H1 (cell line): Measurements from ENCODE around the gene CKLF. TPM values are rescaled to one million over a fixed set of nuclear protein-coding genes. Genes with fewer than 3 reads are reported as not detected.

Source experiments
- CTCF ChIA-PET: fragments of 300-600 bp; sonication (Branson Sonifier 250); formaldehyde crosslinking; loops from one replicate; lab custom pipeline; 2021; ENCODE audit not compliant: partially characterized antibody; lab: Charles Lee
- POLR2A ChIA-PET: fragments of 300-600 bp; sonication (Branson Sonifier 250); formaldehyde crosslinking; loops from one replicate; lab custom pipeline; 2021; ENCODE audit warnings: inconsistent platforms; ENCODE audit not compliant: partially characterized antibody; lab: Charles Lee
- DNase-seq, 2 experiments: peaks; one replicate each; pipeline versions ENCODE4 v3.0.0 to v3.0.0-alpha.2; 2010 to 2022; ENCODE audit warnings: low spot score in 2 of 2, low read depth in 1 of 2, mixed read lengths in 1 of 2
- FAIRE-seq: peaks from 2 replicates; lab custom pipeline; 2011; peaks lifted over from hg19 to GRCh38; lab: Jason Lieb, UNC
- H2AFZ ChIP-seq: 2 replicates; pipeline ENCODE4 v1.8.1; 2012; ENCODE audit warnings: low read length, inconsistent platforms
- H2AK5ac ChIP-seq: 2 replicates; pipeline ENCODE4 v1.6.1; 2013; ENCODE audit warnings: low read depth, low read length
- H2BK120ac ChIP-seq: replicated peaks from 2 replicates; pipeline ENCODE3; 2013; ENCODE audit warnings: low read depth, low read length, inconsistent platforms
- H2BK12ac ChIP-seq: 2 replicates; pipeline ENCODE4 v1.6.1; 2013; ENCODE audit warnings: low read depth, low read length
- H2BK15ac ChIP-seq: 2 replicates; pipeline ENCODE4 v1.6.1; 2013; ENCODE audit warnings: low read length
- H2BK20ac ChIP-seq: 2 replicates; pipeline ENCODE4 v1.6.1; 2013; ENCODE audit warnings: low read length
- H2BK5ac ChIP-seq: 2 replicates; pipeline ENCODE4 v1.6.1; 2013; ENCODE audit warnings: low read depth, low read length
- H3K14ac ChIP-seq: 2 replicates; pipeline ENCODE4 v1.6.1; 2013; ENCODE audit warnings: inconsistent platforms; ENCODE audit not compliant: insufficient read length
- H3K18ac ChIP-seq: 2 replicates; pipeline ENCODE4 v1.6.1; 2013; ENCODE audit warnings: low read length; ENCODE audit errors: extremely low read depth
- H3K23ac ChIP-seq: 2 replicates; pipeline ENCODE4 v1.6.1; 2013; ENCODE audit warnings: inconsistent platforms; ENCODE audit not compliant: insufficient read length
- H3K23me2 ChIP-seq: 2 replicates; pipeline ENCODE4 v1.6.1; 2013; ENCODE audit warnings: low read depth, low read length
- H3K27ac ChIP-seq: 2 replicates; pipeline ENCODE4 v1.6.1; 2011; ENCODE audit warnings: low read depth, low read length, inconsistent platforms
- H3K27me3 ChIP-seq, 4 experiments: replicated peaks in 1 of 4; 1 replicate in 1 of 4; 2 replicates in 3 of 4; pipeline versions ENCODE4 v1.6.1 to v1.8.1; 2011 to 2013; ENCODE audit warnings: low read length in 3 of 4, mild to moderate bottlenecking in 3 of 4, inconsistent platforms in 2 of 4, mixed read lengths in 2 of 4, moderate library complexity in 1 of 4; ENCODE audit not compliant: control insufficient read depth in 3 of 4, insufficient read depth in 3 of 4; ENCODE audit errors: extremely low read depth in 1 of 4
- H3K36me3 ChIP-seq, 4 experiments: 2 replicates each; pipeline versions ENCODE4 v1.6.1 to v1.8.1; 2011 to 2013; ENCODE audit warnings: mild to moderate bottlenecking in 4 of 4, low read length in 3 of 4, moderate library complexity in 2 of 4, control low read depth in 1 of 4, inconsistent platforms in 1 of 4; ENCODE audit not compliant: insufficient read depth in 4 of 4, control insufficient read depth in 2 of 4
- H3K4ac ChIP-seq: replicated peaks from 2 replicates; pipeline ENCODE3; 2013; ENCODE audit warnings: low read length, low read depth, mixed read lengths, inconsistent platforms; ENCODE audit not compliant: insufficient read length
- H3K4me1 ChIP-seq, 4 experiments: replicated peaks in 1 of 4; 1 replicate in 1 of 4; 2 replicates in 3 of 4; pipeline versions ENCODE4 v1.6.1 to v1.8.1; 2011 to 2013; ENCODE audit warnings: low read length in 3 of 4, inconsistent platforms in 2 of 4, mixed read lengths in 1 of 4; ENCODE audit not compliant: insufficient read depth in 4 of 4, control insufficient read depth in 3 of 4
- H3K4me2 ChIP-seq, 2 experiments: 2 replicates each; pipeline versions ENCODE4 v1.6.1 to v1.8.1; 2011 to 2013; ENCODE audit warnings: low read depth in 2 of 2, low read length in 2 of 2, control low read depth in 1 of 2, inconsistent platforms in 1 of 2, mild to moderate bottlenecking in 1 of 2; ENCODE audit not compliant: insufficient read depth in 1 of 2
- H3K4me3 ChIP-seq, 4 experiments: fragments of 200-600, 300-600 bp in 1 of 4; sonication (generic), shearing (Covaris generic), sonication (Bioruptor Twin) in 1 of 4; 2 replicates each; pipeline versions ENCODE4 v1.5.1 to v1.8.1; 2011 to 2016; ENCODE audit warnings: low read length in 4 of 4, low read depth in 3 of 4, control low read depth in 2 of 4, inconsistent platforms in 2 of 4, mild to moderate bottlenecking in 2 of 4, mixed read lengths in 1 of 4, moderate library complexity in 1 of 4; ENCODE audit not compliant: insufficient read depth in 2 of 4; ENCODE audit errors: extremely low read depth in 1 of 4
- H3K56ac ChIP-seq: replicated peaks from 2 replicates; pipeline ENCODE3; 2013; ENCODE audit warnings: low read depth, mild to moderate bottlenecking, mixed read lengths, low read length, inconsistent platforms; ENCODE audit not compliant: insufficient read length
- H3K79me1 ChIP-seq: 2 replicates; pipeline ENCODE4 v1.6.1; 2013; ENCODE audit warnings: low read depth, low read length, control low read depth
- H3K79me2 ChIP-seq, 2 experiments: 2 replicates each; pipeline versions ENCODE4 v1.6.1 to v1.8.1; 2012 to 2013; ENCODE audit warnings: low read length in 2 of 2, mild to moderate bottlenecking in 2 of 2, inconsistent platforms in 1 of 2; ENCODE audit not compliant: insufficient read depth in 2 of 2, control insufficient read depth in 1 of 2
- H3K9ac ChIP-seq, 4 experiments: replicated peaks in 1 of 4; 1 replicate in 1 of 4; 2 replicates in 3 of 4; pipeline versions ENCODE4 v1.6.1 to v1.8.1; 2011 to 2013; ENCODE audit warnings: low read depth in 3 of 4, low read length in 3 of 4, control low read depth in 2 of 4, mild to moderate bottlenecking in 2 of 4, moderate library complexity in 2 of 4, inconsistent platforms in 1 of 4; ENCODE audit errors: extremely low read depth in 1 of 4
- H3K9me3 ChIP-seq, 2 experiments: 2 replicates each; pipeline versions ENCODE4 v1.6.1 to v1.8.1; 2012 to 2013; ENCODE audit warnings: mild to moderate bottlenecking in 2 of 2, moderate library complexity in 2 of 2, control low read depth in 1 of 2, inconsistent platforms in 1 of 2, low read depth in 1 of 2, low read length in 1 of 2, mixed read lengths in 1 of 2; ENCODE audit not compliant: insufficient read depth in 2 of 2
- H4K20me1 ChIP-seq, 2 experiments: replicated peaks in 1 of 2; 2 replicates each; pipeline versions ENCODE3 to v1.8.1; 2011 to 2013; ENCODE audit warnings: inconsistent platforms in 2 of 2, low read length in 2 of 2, mild to moderate bottlenecking in 1 of 2; ENCODE audit not compliant: insufficient read depth in 2 of 2, control insufficient read depth in 1 of 2
- H4K5ac ChIP-seq: 2 replicates; pipeline ENCODE4 v1.6.1; 2013; ENCODE audit warnings: low read length, low read depth, mixed read lengths, inconsistent platforms; ENCODE audit not compliant: insufficient read length
- H4K8ac ChIP-seq: 2 replicates; pipeline ENCODE4 v1.8.0; 2013; ENCODE audit warnings: mild to moderate bottlenecking, moderate library complexity, low read length, inconsistent platforms; ENCODE audit not compliant: insufficient read depth; ENCODE audit errors: extremely low read depth
- H4K91ac ChIP-seq: replicated peaks from 2 replicates; pipeline ENCODE3; 2013; ENCODE audit warnings: low read length, mixed read lengths, inconsistent platforms; ENCODE audit not compliant: insufficient read length
- BCL11A ChIP-seq, 2 experiments: IDR thresholded peaks; one replicate each; pipeline ENCODE4 v1.6.1; 2011; ENCODE audit warnings: low read depth in 2 of 2, low read length in 2 of 2, mild to moderate bottlenecking in 2 of 2
- CBX5 ChIP-seq: fragments of 300-800, 300-1000 bp; sonication (generic); IDR thresholded peaks from 2 replicates; pipeline ENCODE4 v1.7.1; 2016; ENCODE audit warnings: antibody characterized with exemption, low read length, low read depth
- CHD1 ChIP-seq: IDR thresholded peaks from 2 replicates; pipeline ENCODE4 v1.6.1; 2012; ENCODE audit warnings: low read depth, low read length, improper control_type of control experiment
- EP300 ChIP-seq, 2 experiments: IDR thresholded peaks; 1 replicate in 1 of 2; 2 replicates in 1 of 2; pipeline ENCODE4 v1.6.1; 2011 to 2012; ENCODE audit warnings: low read depth in 2 of 2, low read length in 2 of 2, mild to moderate bottlenecking in 2 of 2, borderline replicate concordance in 1 of 2, inconsistent platforms in 1 of 2, moderate library complexity in 1 of 2
- FOSL1 ChIP-seq: IDR thresholded peaks from 2 replicates; pipeline ENCODE4 v1.6.1; 2011; ENCODE audit warnings: mild to moderate bottlenecking, low read depth, low read length, moderate library complexity; ENCODE audit not compliant: insufficient read depth
- GABPA ChIP-seq: IDR thresholded peaks from 2 replicates; pipeline ENCODE4 v1.6.1; 2011; ENCODE audit warnings: mild to moderate bottlenecking, low read length, moderate library complexity, borderline replicate concordance; ENCODE audit not compliant: insufficient read depth
- KDM5A ChIP-seq: fragments of 200-600 bp; IDR thresholded peaks from 2 replicates; pipeline ENCODE4 v1.7.1; 2012; ENCODE audit warnings: mild to moderate bottlenecking, low read length, inconsistent platforms, mixed read lengths
- NRF1 ChIP-seq: IDR thresholded peaks from 2 replicates; pipeline ENCODE4 v1.6.1; 2011; ENCODE audit warnings: mild to moderate bottlenecking, low read depth, low read length, improper control_type of control experiment
- RFX5 ChIP-seq: IDR thresholded peaks from 2 replicates; pipeline ENCODE4 v1.6.1; 2011; ENCODE audit warnings: low read depth, low read length, improper control_type of control experiment, borderline replicate concordance
- SUZ12 ChIP-seq: fragments of 200-600 bp; sonication (generic); IDR thresholded peaks from 2 replicates; pipeline ENCODE4 v1.6.1; 2012; ENCODE audit warnings: mild to moderate bottlenecking, inconsistent platforms, low read length, moderate library complexity, mixed read lengths
- TAF1 ChIP-seq: IDR thresholded peaks from 2 replicates; pipeline ENCODE4 v1.6.1; 2011; ENCODE audit warnings: mild to moderate bottlenecking, low read depth, low read length
- YY1 ChIP-seq: IDR thresholded peaks from 2 replicates; pipeline ENCODE4 v1.6.1; 2011; ENCODE audit warnings: low read depth, mild to moderate bottlenecking, low read length
- WGBS, 2 experiments: shearing (Covaris generic) in 1 of 2; methylation state at CpG; one replicate each; pipeline versions ENCODE4 v1.1.6 to v1.1.7; 2013 to 2015; ENCODE audit warnings: low lambda C conversion rate in 2 of 2, mixed read lengths in 2 of 2, inconsistent platforms in 1 of 2, low coverage in 1 of 2, missing lambda C conversion rate in 1 of 2; ENCODE audit not compliant: insufficient replicate concordance in 2 of 2, insufficient coverage in 1 of 2, insufficient read length in 1 of 2; ENCODE audit errors: extremely low coverage in 1 of 2, missing lambda C conversion rate in 1 of 2; 5-methylcytosine and 5-hydroxymethylcytosine counted together
- polyA plus RNA-seq, 7 experiments: library from polyadenylated mRNA; depleted of rRNA in 3 of 7; stranded (reverse) in 5 of 7; unstranded in 2 of 7; fragments of >200 nt in 5 of 7; fragments of 200-250 nt in 2 of 7; gene quantifications; 1 replicate in 5 of 7; 2 replicates in 1 of 7; 4 replicates in 1 of 7; pipeline versions ENCODE4 v1.2.1 to v1.2.3, GENCODE V29; 2011 to 2013; ENCODE audit warnings: missing spikeins in 2 of 7, mixed read lengths in 2 of 7
- total RNA-seq: library from RNA; stranded (reverse); fragmentation: NEBNext Ultra II Directional; extraction: Animal tissue kit (Norgen Biotek cat#: 25700); gene quantifications from 2 replicates; pipeline ENCODE4 v1.2.1, GENCODE V29; 2021

The CKLF gene
- total and polyA plus RNA-seq, 2 of the 8 experiments (the other 6 are each of a cell fraction or from before 2014, with no cell fraction given): 21.1 to 63.5 TPM

- POLR2A ChIA-PET: interaction anchor here (1.3 kb wide), 1 partner anchor 14 kb away, joined by 4 read pairs; no protein-coding TSS in a partner anchor
- H2AK5ac ChIP-seq: no peak overlapping the region
- no peaks in the 10 kb centered on the region for H3K9me3 ChIP-seq
- H3K14ac ChIP-seq: no peak overlapping the region
- WGBS, 2 experiments: 87% methylated on average over 6 of the region's 6 CpGs; no CpG with 5 or more reads in 1 of the 2 experiments
- H3K4me1 ChIP-seq: peaks cover 0 to 10% (median 4%) of the 10 kb centered on the region in 4 experiments; a peak in 4 of 7 replicates
- no peak for FAIRE-seq
- H3K36me3 ChIP-seq: no peaks in the 10 kb centered on the region
- no peak overlapping the region for H2BK15ac ChIP-seq
- no peak overlapping the region for H2BK20ac ChIP-seq
- no peak overlapping the region for H3K4me3 ChIP-seq
- no peaks in the 10 kb centered on the region for H3K79me2 ChIP-seq
- H3K23me2 ChIP-seq: no peaks in the 10 kb centered on the region
- H2BK120ac ChIP-seq: no peak overlapping the region
- H3K4ac ChIP-seq: no peak overlapping the region
- H3K23ac ChIP-seq: no peak overlapping the region
- H3K18ac ChIP-seq: no peak overlapping the region
- no peaks in the 10 kb centered on the region for H3K79me1 ChIP-seq
- no peaks in the 10 kb centered on the region for H4K20me1 ChIP-seq
- H3K4me2 ChIP-seq: no peak overlapping the region
- no peak overlapping the region for H3K56ac ChIP-seq
- no peaks in the 10 kb centered on the region for H3K27me3 ChIP-seq
- no peak overlapping the region for H4K5ac ChIP-seq
- 0 out of 2 replicates have a peak overlapping the region, but pooled peaks have one; percentile 19 for H2BK12ac ChIP-seq
- peak overlapping the region; percentile 44 for H4K91ac ChIP-seq
- H3K9ac ChIP-seq: no peak overlapping the region
- H3K27ac ChIP-seq: no peak overlapping the region
- no peak overlapping the region for H4K8ac ChIP-seq
- no peak overlapping the region for H2BK5ac ChIP-seq
- no peak for TF ChIP-seq EP300 (IDR thresholded peaks at IDR 0.05; ENCODE audit: borderline replicate concordance in 1 of 2, low read depth in 2 of 2, low read length in 2 of 2)
- no peak for TF ChIP-seq YY1
- TF ChIP-seq FOSL1: no peak
- TF ChIP-seq BCL11A (IDR thresholded peaks at IDR 0.05; ENCODE audit: low read depth in 2 of 2, low read length in 2 of 2): no peak
- no peak for TF ChIP-seq SUZ12
- no peak for TF ChIP-seq GABPA
- TF ChIP-seq CBX5: no peak
- no peak for TF ChIP-seq KDM5A
- no peak for TF ChIP-seq CHD1
- no peak for TF ChIP-seq TAF1
- TF ChIP-seq RFX5: no peak
- no peak for TF ChIP-seq NRF1
- DNase-seq: no peak
- no peak overlapping the region for H2AFZ ChIP-seq
- CTCF ChIA-PET: interaction anchor here (0.7 to 2.3 kb wide), 6 partner anchors 9 to 138 kb away, joined by 3 to 10 read pairs (median 4); partner anchors contain the start of gene CKLF
Measured at GRCh38 chr16:66543541-66543940, 8.8 kb upstream of the CKLF start.
